NCI-H1092 treated with DMSO at 0.1 percent for 48 hours (cell line): ENCODE data around the gene NKX1-1.
"Not testable (repeated sequence)": the region's sequence is repeated elsewhere in the genome, so short reads cannot be mapped to it uniquely, and the experiment has no call there.

Source experiments
- DNase-seq: peaks from one replicate; lab custom pipeline; 2025; lab: John Stamatoyannopoulos, UW

Gene NKX1-1

GRCh38 chr4:1404573-1405253, 1.5 kb downstream of the NKX1-1 start:
- no peak for DNase-seq

- no peak for DNase-seq
These were observed 2.4 kb downstream of the NKX1-1 start for GRCh38 chr4:1403591-1404572.

- DNase-seq, result no peak
These were observed 3.1 kb downstream of the NKX1-1 start for GRCh38 chr4:1403177-1403583.

- DNase-seq, result no peak
These were observed 3.6 kb downstream of the NKX1-1 start for GRCh38 chr4:1402516-1403091.

GRCh38 chr4:1402021-1402515, 4.2 kb downstream of the NKX1-1 start:
- DNase-seq, result no peak

- no peak for DNase-seq
These were observed 4.7 kb downstream of the NKX1-1 start for GRCh38 chr4:1401409-1402020.

- DNase-seq, result no peak
These were observed 5.3 kb downstream of the NKX1-1 start for GRCh38 chr4:1400831-1401408.

- DNase-seq, result no peak
These were observed 5.9 kb downstream of the NKX1-1 start for GRCh38 chr4:1400191-1400805.

- DNase-seq, result no peak
These were observed 6.6 kb downstream of the NKX1-1 start for GRCh38 chr4:1399508-1400190.

GRCh38 chr4:1398681-1399507, 7.3 kb downstream of the NKX1-1 start:
- no peak for DNase-seq

- DNase-seq, result no peak
These were observed 9.3 kb downstream of the NKX1-1 start for GRCh38 chr4:1396806-1397455.

- no peak for DNase-seq
These were observed 10.1 kb downstream of the NKX1-1 start for GRCh38 chr4:1395941-1396805.

- DNase-seq, result not testable (repeated sequence)
These were observed 10.8 kb downstream of the NKX1-1 start for GRCh38 chr4:1395389-1395820.

GRCh38 chr4:1394554-1395388, 11.5 kb downstream of the NKX1-1 start:
- DNase-seq, result not testable (repeated sequence)

GRCh38 chr4:1393866-1394265, 12.4 kb downstream of the NKX1-1 start:
- DNase-seq, result no peak

GRCh38 chr4:1393363-1393762, 12.9 kb downstream of the NKX1-1 start:
- DNase-seq, result not testable (repeated sequence)
